Ammon's horn (tissue), 1 donor: ENCODE data around the gene TIFAB.

Experiments used
- DNase-seq: peaks from one replicate; pipeline ENCODE4 v3.0.0-alpha.2; 2016; ENCODE audit warnings: low spot score

Gene TIFAB

DNA sequence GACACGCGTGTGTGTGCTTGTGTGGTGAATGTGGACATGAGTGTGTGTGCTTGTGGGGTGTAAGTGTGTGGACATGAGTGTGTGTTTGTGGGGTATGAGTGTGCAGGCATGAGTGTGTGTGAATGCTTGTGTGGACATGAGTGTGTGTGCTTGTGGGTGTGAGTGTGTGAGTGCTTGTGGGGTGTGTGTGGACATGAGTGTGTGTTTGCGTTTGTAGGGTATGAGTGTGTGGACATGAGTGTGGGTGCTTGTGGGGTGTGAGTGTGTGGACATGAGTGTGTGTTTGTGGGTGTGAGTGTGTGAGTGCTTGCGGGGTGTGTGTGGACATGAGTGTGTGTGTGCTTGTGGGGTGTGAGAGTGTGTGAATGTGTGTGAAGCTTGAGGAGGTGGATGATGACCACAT lies 29.8 kb upstream of the TIFAB start:
- no peak for DNase-seq

DNA sequence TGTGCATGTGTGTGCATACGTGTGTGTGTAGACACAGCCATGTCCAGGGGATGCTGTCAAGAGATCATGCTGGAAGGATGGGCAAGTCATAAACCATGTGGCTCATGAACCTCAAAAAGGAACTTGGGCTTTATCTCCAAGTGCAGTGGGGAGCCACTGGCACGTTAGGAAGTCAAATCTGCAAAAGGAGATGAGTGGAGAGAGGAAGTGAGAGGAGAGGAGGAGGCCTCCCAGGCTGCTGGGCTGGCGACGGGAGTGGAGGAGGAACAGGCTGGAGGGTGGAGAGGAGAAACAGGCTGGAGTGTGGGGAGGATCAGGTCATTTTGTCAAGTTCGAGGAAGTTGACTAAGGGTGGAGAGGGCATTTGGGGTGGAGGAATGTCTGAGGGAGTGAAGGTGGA lies 29.2 kb upstream of the TIFAB start:
- no peak for DNase-seq

DNA sequence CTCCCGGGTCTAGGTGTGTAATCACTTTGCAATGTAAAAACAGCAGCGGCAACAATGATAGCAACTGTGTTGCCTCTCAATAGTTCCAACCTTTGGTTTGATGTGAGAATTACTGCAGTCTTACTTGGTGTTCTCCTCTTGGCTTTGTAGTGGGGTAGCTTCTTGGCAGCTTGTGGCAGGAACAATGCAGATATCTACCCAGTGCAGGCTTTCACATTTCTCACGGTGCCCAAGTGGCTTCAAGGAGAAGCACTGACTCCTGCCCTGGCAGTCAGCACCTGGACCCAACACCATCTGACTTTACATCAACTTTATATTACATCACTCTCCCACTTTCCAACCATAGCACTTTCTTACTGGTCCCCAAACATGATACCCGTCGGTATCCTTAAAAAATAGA lies 28.4 kb upstream of the TIFAB start:
- no peak for DNase-seq

DNA sequence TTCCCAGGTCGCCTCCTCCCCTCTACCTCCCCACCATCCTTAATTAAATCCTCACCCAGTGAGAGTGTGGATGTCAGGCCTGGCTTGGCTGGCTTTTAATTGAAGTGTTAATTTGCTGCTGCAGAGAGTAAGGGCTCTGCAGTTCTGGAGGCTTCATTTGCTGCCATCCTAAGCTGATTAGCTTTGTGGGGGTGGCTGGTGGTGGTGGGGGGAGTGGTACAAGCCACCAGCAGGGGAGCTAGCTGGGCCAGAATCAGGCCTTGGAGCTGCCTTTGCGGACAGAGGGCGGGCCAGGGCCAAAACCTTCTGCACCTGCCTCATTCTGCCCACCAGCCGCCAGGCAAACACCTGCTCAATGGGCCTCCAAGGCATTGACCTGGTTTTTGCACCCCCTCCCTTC lies 26.8 kb upstream of the TIFAB start:
- no peak for DNase-seq

DNA sequence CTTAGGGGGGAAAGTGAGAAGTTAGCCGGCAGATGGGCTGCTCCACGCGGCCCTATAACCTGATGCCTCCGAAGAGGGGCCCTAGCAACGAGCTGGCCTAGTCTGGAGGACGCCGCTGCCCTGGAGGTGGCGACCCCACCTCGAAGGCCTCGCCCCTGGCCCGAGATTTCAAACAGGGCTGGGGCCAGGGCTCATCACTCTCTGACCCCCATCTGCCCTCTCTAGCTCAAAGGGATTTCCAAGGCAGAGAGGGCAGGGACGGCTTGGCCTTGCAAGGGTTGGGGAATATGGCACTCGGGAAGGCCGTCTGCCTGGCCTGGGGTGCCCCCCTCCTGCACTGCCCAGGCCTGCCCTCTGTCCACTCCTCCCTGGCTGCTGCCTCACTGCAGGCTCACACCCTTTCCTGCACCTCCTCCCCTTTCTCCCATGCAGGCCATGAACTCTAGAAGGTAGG lies 25.5 kb upstream of the TIFAB start:
- no peak for DNase-seq

DNA sequence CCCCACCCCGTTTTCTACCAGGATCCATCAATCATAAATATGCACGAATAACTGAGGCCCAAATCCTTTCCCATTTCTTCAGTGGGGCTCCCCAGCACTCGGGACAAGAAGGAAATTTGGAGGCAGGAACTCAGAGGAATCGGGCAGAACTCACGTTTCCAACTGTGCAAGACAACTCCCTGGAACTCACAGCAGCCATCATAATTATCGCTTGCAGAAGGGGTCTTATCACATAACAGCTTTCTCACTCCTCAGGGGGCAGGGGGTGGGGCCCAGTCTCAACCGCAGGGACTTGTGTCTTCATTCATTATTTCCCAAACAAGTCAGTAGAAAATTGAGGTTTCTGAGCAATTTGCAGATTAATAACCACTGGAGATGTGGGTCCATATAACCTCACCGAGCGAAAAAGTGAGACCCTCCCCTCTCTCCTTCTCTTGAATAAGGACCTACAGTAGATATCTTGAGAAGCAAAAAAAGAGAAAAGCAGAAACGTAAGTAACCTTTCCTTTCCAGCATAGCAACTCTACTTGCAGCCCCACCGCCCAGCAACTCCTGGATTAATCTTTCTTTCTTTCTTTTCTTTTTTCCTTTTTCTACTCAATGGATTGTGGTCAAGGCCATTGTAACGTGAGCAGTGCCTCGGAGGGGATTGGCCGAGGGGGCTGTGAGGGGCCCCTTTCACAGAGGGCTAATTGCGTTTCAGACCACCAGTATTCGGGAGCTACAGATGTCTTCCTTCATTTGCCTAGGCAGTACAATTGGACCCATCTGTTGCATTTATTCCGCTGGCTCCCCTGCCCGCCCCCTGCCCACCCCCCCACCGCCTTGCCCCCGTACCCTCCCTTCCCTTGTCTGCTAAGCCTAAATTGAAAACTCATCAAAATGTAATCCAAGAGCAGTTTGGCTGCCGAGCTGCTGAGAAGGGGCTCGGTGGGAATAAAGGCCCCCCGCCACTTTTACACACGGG lies 24.7 kb upstream of the TIFAB start:
- DNase-seq: no peak

DNA sequence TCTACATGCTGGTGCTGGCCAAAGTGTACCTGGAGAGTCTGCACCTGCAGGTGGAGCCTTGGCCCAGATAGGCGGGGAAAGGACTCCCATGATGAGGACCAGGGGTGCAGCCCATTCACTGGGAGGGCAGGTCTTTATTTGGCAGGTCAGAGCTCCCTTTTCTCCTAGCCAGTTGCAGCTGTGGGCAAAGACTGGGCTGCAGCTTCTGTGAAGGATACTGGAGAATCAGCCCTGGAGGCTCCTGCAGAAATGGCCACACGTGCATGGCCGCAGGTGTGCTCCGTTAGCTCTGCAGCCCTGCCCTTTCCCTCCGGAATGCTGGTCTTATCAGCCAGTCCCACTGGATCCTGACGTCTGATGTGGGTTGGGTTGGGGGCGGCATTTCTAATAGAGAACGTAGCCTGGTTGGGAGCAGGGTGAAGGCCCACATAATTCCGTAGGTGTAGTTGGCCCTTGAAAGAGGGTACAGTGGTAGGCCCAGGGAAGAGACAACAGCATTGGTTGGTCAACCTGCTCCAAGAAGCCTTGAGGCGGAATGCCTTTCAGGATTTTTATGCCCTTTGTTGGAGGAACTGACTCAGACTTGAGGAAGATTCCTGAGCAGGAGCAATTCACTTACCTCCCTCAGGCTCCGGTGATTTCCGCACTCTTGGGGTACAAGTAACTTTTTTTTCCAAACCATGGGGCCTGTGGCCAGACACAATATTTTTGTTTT lies 22.0 kb upstream of the TIFAB start:
- DNase-seq: no peak

DNA sequence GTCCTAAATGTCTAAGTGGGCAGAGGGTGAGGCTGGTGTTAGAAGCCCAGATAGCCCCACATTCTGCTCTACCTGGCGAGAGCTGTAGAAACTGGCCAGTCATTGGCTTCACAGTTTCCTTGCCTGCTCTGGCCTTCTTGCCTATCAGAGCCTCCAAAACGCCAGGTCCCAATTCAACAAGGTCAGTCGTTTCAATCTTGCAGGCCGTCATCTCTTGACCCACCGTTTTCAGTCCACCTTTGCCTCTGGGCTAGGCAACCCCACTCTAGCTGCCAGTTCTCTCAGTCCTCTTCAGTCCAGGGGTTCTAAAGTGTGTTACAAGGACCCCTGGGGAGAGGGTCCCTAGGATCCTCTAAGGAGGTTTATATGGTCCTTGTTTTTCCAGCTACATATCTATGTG lies 20.0 kb upstream of the TIFAB start:
- DNase-seq: no peak

DNA sequence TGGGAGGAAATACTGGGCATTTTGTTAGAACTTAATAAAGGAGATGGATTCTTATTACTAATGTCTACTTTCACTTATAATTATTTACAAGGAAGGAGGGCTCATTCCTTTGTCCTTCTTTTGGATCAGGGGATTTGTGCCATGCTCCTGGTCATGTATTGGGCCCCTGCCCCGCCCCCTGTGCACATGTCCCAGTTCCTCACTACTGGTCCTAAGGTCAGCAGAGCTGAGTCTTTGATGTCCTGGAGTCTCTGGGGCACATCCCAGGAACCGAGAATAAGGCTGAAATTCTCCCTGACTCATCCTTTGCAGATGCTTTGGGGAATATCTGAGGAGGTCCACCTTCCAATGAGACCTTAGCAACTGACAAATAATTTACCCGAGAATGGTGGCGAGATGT lies 19.6 kb upstream of the TIFAB start:
- DNase-seq: no peak

DNA sequence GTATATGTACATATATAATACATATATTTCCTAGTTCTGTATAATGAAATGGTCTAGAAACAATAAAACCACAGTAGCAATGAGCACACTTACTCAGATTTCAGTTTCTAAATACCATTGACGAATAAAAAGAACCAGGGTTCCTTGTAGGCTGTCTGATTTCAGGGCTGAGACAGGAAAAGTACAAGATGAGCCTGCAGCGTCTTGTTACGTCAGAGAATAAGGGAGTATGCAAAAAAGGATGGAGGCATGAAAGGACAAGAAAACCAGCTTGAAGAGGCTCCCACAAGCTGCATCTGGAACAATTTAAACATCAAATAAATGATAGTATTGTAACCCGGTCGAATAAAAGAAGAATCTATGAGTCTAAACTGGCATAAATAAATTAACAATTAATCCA lies 17.8 kb upstream of the TIFAB start:
- no peak for DNase-seq

DNA sequence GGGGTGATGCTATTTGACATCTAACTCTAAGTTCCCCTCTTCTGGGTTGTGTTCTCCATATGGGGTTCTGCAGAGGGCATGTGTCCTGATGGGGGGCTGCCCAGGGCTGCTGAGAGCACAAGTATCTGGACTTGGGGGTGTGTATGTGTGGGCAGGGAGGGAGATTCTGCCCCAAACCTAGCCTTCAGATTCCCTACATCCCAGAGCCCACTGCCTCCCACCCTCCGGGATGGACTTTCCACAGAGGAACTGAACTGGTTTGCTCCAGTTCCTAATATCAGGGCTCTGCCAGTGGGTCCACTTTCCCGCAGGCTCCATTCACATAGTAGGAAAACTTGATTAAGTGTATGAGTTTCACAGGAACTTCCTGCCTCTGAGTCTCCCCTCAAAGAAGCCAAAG lies 16.4 kb upstream of the TIFAB start:
- no peak for DNase-seq

DNA sequence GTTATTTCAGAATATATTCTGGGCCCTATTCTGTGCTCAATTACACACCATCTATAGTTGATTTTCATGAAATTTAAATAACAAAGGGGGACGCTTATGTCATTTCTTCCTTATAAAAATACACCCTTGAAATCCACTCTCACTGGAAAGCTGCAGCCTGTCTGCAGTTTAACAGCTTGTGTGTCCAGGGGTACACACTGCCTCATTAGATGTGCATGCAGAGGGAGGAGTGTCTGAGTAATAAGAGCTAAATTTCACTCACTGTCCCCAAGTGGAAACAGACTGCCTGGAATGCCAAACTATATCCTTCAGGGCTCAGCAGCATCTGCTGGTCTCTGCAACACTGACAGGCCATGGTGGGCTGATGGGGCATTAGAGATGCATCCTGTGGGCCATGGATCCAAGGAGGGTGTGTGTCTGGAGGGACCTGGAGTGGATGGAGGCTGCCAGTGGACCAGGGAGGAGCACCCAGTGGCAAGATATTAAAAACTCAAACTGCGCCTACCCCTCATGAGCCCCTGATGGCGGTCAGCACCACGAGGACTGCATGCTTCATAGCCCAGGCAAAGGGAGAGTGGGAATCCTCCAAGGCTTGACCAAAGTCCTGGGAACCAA lies 15.8 kb upstream of the TIFAB start:
- no peak for DNase-seq

DNA sequence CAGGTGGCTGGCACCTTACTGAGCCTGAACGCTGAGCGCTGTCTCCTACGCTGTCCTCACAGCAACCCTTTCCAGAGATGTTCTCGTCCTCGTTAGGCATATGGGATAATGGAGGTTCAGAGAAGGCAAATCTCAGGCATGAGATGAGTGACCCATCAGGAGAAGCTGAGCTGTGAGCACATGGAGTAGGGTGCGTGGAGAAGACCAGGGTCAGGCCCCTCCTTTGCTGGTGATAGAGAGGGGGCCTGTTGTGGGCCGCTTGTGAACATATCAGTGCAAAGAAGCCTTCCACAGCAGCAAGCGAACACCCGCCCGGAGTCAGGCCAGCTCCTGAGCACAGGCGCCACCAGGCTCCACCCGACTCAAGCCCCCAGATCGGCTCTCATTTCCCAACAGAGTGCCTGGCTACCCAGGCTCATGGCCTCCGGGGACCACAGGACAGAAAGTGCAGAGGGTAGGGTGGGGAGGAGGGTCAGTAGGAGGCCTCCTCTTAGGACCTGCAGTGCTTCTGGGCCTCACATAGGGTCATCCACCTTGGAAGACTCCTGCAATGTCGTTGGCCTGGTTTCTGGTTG lies 15.0 kb upstream of the TIFAB start:
- no peak for DNase-seq

DNA sequence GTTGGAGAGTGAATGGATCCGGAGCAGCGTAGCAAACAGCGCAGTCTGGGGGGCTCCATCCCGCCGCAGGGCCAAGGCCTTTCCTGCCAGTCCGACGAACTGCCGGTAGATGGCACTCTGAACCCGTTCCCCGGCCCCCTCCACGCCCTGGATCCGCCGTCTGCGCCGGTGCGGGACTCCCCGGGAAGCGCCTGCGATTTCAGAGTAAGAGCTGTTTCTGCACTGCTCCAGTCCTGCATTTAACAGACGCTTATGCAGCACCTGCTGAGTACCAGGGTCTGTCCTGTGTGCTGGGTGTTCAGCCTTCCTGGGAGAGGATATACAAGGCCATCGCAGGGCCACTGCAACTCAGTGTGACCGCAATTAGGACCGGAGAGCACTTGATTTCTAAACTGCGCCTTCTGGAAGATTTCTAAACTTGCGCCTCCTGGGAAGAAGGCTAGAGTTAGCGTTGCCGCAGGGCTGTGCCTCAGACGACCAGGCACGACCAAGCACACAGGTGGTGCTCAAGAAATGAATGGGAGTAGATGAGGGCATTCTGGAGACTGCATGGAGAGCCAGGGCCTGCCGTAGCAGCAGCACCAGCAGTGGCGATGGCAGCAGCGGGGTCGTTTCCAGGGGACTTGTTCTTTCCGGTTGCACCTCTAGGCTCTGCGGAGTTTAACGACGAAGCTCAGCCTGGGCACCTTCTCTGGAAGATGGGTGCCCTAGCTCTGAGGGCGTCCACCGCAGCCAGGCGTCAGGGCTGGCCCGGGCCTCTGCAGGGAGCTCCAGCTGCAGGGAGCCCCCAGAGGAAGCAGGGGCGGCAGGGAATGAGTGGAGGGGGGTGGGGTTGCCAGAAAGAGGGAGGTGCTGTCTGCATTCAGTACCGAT lies 14.3 kb upstream of the TIFAB start:
- peak; percentile 80 for DNase-seq

DNA sequence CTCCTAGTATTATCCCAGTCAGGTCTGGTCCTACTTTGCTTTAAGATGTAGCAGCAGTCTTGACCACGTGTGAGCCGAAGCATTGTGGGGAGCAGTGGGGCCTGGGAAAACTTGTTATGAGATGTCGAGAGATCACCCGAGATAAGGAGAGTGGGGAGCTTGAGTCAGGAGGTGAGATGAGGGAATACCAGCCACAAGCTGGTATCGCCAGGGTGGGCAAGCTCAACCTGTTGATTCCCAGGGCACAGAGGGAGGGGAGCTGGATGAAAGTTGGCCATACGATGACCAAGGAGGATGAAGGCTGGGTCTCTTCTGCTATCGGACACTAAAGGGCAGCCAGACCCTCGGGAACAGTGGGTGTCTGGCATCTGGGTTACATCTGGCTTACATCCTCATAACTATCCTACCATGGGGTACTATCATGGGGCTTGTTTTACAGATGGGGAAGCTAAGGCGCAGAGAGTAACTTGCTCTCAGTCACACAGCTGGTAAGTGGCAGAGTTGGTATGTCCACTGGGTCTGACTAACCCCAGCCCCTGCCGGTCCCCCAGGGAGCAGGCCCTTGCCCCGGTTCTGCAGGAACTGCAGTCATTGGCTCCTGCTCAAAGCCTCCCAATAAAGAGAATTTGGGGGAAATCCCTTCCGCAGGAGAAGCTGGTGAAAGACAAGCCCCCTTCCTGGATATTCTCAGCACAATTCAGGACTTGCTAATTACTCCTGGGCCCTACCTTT lies 13.4 kb upstream of the TIFAB start:
- no peak for DNase-seq

DNA sequence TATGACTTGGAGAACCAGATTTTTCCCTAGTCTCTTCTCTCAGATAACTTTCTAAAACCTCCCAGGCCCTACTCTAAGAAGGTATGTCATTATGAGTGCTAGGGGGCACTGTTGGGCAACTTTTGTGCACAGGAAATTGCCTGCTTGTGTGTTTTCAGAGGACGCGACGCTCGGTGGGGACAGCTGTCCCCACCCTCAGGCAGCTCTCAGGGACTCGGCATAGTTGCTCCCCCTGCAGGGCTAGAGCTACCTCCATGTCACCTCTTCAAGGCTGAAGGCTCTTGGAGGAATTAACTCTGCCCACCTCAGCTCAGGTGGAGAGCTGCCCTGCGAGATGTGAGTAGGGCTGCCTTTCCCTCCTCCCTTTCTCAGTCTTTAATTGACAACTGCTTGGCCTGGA lies 10.2 kb upstream of the TIFAB start:
- peak; percentile 75 for DNase-seq

DNA sequence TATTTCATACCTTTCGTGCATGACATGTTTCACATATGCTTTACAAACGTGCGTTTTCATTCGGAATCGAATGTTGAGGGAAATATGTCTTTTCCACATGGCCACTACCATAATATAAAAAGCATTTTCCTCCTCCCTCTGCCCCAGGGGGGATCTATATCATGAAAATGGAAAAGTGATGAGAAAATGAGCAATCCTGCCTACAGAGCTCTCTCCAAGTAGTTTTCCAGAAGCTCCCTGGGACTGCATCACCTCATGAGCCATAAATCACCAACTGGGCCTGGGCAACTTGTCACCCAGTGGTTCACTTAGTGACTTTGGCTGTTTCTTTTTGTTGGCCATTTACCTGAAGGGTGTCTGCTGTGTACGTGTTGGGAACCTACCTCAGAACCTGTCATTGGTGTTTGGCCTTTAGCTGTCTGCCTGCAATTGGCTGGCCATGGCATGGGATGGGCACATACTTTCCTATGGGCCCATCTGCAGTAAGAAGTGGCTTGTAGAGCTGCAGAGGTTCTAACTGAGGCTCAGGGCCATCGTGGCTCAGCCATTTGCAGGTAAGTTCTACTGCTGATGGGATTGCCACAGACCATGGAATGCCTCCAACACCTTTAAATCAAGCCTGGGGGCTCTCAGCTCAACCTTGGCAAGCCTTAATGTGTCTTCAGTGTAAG lies 9.5 kb upstream of the TIFAB start:
- no peak for DNase-seq

DNA sequence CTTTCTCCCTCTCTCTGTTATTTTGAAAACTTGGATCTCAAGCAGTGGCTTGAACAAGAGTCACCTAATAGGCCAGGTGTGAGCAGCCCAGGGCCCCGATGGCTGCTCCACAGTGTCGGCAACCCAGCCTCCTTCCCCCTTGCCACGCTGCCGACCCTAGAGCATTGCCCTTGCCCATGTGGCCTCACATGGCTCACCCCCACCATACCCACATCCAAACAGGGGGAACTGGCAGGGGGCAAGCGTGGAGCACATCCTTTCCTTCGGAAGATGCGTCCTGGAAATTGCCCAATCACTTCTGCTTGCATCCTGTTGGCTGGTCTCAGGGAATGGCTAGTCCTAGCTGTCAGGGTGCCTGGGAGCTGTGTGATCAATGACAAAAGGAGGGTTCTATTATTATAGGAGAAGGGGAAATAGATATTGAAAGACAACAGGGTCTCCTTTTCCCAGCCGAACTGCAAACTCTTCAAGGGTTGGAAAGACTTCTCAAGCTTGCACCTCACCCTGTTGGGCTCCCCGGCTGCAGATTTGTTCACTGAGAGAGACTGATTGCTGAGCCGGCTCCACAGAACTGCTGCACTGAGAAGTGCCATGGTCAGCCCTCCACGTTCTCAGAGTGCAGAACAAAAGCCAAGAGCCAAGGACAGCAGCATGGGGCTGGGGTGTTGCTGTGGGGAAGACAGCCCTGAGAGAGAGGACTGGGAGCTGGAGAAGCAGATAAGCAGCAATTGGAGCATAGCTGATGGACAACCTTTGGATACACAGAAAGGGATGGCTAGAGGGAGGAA lies 8.3 kb upstream of the TIFAB start:
- DNase-seq: no peak

DNA sequence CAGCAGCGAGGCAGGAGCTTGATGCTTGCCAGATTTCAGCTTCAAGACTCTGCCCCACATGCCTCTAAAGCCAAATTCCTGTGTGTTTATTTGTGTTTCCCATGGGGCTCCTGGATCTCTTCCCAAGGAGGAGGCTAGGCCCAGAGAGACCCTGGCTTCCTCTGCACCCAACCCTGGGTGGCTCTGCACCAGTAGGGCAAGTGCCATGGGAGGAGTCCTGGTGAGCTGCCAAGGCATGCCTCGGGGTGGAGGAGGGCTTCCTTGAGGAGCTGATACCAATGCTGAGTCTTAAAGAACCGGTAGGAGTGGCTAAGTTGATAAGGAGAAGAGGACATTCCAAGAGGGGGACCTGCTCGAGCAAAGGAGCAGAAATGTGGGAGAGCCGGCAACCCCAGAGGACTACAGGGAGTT lies 6.8 kb upstream of the TIFAB start:
- DNase-seq: no peak
